Measurements from ENCODE around the gene IFI16. TPM values are rescaled to one million over a fixed set of nuclear protein-coding genes. Genes with fewer than 3 reads are reported as not detected.

IFI16 gene
- total and polyA plus RNA-seq, 7 donors: 9.6 to 29.4 (median 14.0) TPM

DNA sequence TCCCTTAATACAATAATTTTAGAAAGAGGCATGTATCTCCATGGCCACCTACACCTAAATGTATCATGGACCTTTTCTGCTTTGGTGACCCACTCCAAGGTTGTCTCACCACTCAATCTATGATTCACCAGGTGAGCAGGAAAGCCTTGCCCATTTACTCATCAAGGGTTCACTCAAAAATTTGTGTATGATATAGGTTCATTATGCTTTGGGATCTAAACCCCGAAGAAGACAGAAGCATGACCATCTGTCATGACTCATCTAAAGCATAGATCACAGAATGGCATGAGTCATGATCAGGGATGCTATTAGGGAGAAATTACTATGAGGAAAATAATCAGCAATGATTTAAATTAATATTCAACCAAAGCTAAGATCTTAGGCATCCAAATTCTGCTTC lies 39.9 kb upstream of the IFI16 start:
- no peak for DNase-seq
- WGBS, 3 donors: 71 to 82% (median 73%) methylated on average over 1 of the region's 1 CpG
- Histone ChIP-seq H3K4me3 (no peak overlapping the region), H3K4me1 (no peaks in the 10 kb centered on the region), H3K36me3 (ENCODE audit: insufficient read depth in 1 of 2, low read depth in 1 of 2) (no peaks in the 10 kb centered on the region), H3K27me3 (ENCODE audit: insufficient read depth in 3 of 3, low read length in 2 of 3) (no peaks in the 10 kb centered on the region), H3K27ac (no peak overlapping the region), H3K9me3 (no peaks in the 10 kb centered on the region)
- ATAC-seq: no peak
- intact Hi-C loops (cut with DNase I): no loop called here
- no peak for TF ChIP-seq CTCF (IDR thresholded peaks at IDR 0.05)

- TF ChIP-seq CTCF (IDR thresholded peaks at IDR 0.05): no peak
- no peak for DNase-seq
- no peaks in the 10 kb centered on the region for H3K4me1 ChIP-seq
- intact Hi-C loops (cut with DNase I): no loop called here
- H3K9me3 ChIP-seq: no peaks in the 10 kb centered on the region
- H3K27me3 ChIP-seq (ENCODE audit: insufficient read depth in 3 of 3, low read length in 2 of 3): no peaks in the 10 kb centered on the region
- no peak for ATAC-seq
- H3K36me3 ChIP-seq (ENCODE audit: insufficient read depth in 1 of 2, low read depth in 1 of 2): no peaks in the 10 kb centered on the region
- H3K27ac ChIP-seq: no peak overlapping the region
- no peak overlapping the region for H3K4me3 ChIP-seq
These were observed 36.9 kb upstream of the IFI16 start for GRCh38 chr1:158972841-158973240.

DNA sequence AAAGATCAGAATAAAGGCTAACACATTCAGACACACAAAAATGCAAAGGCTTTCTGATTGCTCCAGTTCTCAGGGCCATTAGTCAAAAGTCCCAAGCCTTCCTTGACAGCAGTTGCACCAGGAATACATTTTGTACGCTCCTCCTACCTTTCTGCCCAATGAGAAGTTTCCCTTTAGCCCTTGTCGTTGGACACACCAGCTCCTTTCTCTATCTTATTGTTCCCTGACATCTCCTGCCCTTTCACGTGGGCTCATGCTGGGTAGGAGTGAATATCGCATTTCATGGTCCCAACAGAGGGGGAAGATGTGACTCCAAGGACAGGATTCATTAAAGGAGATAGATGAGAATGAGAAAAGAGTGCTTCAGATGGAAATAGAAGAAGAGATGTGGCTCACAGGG lies 33.5 kb upstream of the IFI16 start:
- TF ChIP-seq CTCF (IDR thresholded peaks at IDR 0.05): no peak
- WGBS, 3 donors: 28 to 33% (median 32%) methylated on average over 4 of the region's 4 CpGs
- intact Hi-C loops (cut with DNase I): no loop called here
- no peak for DNase-seq
- no peak for ATAC-seq
- Histone ChIP-seq H3K27me3 (ENCODE audit: insufficient read depth in 3 of 3, low read length in 2 of 3) (no peaks in the 10 kb centered on the region), H3K27ac (no peak overlapping the region), H3K9me3 (no peaks in the 10 kb centered on the region), H3K4me3 (no peak overlapping the region), H3K36me3 (ENCODE audit: insufficient read depth in 1 of 2, low read depth in 1 of 2) (no peaks in the 10 kb centered on the region), H3K4me1 (no peaks in the 10 kb centered on the region)

GRCh38 chr1:158978730-158979129 lies 31.0 kb upstream of the IFI16 start:
- DNase-seq: no peak
- TF ChIP-seq CTCF (IDR thresholded peaks at IDR 0.05): no peak
- no peaks in the 10 kb centered on the region for H3K36me3 ChIP-seq (ENCODE audit: insufficient read depth in 1 of 2, low read depth in 1 of 2)
- intact Hi-C loops (cut with DNase I): no loop called here
- WGBS, 3 donors: 47 to 66% (median 48%) methylated on average over 2 of the region's 2 CpGs
- no peak overlapping the region for H3K4me3 ChIP-seq
- no peak overlapping the region for H3K27ac ChIP-seq
- H3K9me3 ChIP-seq: no peaks in the 10 kb centered on the region
- no peaks in the 10 kb centered on the region for H3K27me3 ChIP-seq (ENCODE audit: insufficient read depth in 3 of 3, low read length in 2 of 3)
- ATAC-seq: no peak
- no peaks in the 10 kb centered on the region for H3K4me1 ChIP-seq

GRCh38 chr1:158979229-158979628 lies 30.5 kb upstream of the IFI16 start:
- Histone ChIP-seq H3K9me3 (no peaks in the 10 kb centered on the region), H3K27ac (no peak overlapping the region), H3K27me3 (ENCODE audit: insufficient read depth in 3 of 3, low read length in 2 of 3) (no peaks in the 10 kb centered on the region), H3K36me3 (ENCODE audit: insufficient read depth in 1 of 2, low read depth in 1 of 2) (no peaks in the 10 kb centered on the region), H3K4me3 (no peak overlapping the region), H3K4me1 (no peaks in the 10 kb centered on the region)
- intact Hi-C loops (cut with DNase I): no loop called here
- DNase-seq: no peak
- no peak for ATAC-seq
- WGBS, 3 donors: 35 to 62% (median 56%) methylated on average over 1 of the region's 1 CpG
- TF ChIP-seq CTCF (IDR thresholded peaks at IDR 0.05): no peak
